ENCODE results near the gene RIPOR3.
A peak's percentile ranks its signal among the peaks of the same experiment; 100 is the strongest.
"Not testable (repeated sequence)": the region's sequence is repeated elsewhere in the genome, so short reads cannot be mapped to it uniquely, and the experiment has no call there.

RIPOR3 gene

GRCh38 chr20:50676858-50677257, 14.5 kb downstream of the RIPOR3 start:
- DNase-seq = no peak

GRCh38 chr20:50676377-50676731, 15.0 kb downstream of the RIPOR3 start:
- not testable (repeated sequence) for DNase-seq

GRCh38 chr20:50675671-50676376, 15.5 kb downstream of the RIPOR3 start:
- DNase-seq = no peak

- no peak for DNase-seq
These were observed 17.1 kb downstream of the RIPOR3 start for GRCh38 chr20:50674138-50674825.

- no peak for DNase-seq
These were observed 17.7 kb downstream of the RIPOR3 start for GRCh38 chr20:50673466-50674137.

GRCh38 chr20:50673146-50673465, 18.2 kb downstream of the RIPOR3 start:
- DNase-seq = no peak

GRCh38 chr20:50672400-50673145, 18.8 kb downstream of the RIPOR3 start:
- DNase-seq = no peak

- DNase-seq = no peak
These were observed 19.7 kb downstream of the RIPOR3 start for GRCh38 chr20:50671626-50672025.

- DNase-seq = not testable (repeated sequence)
These were observed 20.3 kb downstream of the RIPOR3 start for GRCh38 chr20:50671010-50671409.

GRCh38 chr20:50670126-50670862, 21.0 kb downstream of the RIPOR3 start:
- peak; percentile 52 for DNase-seq

GRCh38 chr20:50668798-50669197, 22.5 kb downstream of the RIPOR3 start:
- no peak for DNase-seq

- DNase-seq = no peak
These were observed 23.0 kb downstream of the RIPOR3 start for GRCh38 chr20:50668326-50668725.

GRCh38 chr20:50666709-50667298, 24.5 kb downstream of the RIPOR3 start:
- no peak for DNase-seq

- DNase-seq = no peak
These were observed 27.1 kb downstream of the RIPOR3 start for GRCh38 chr20:50664254-50664653.

GRCh38 chr20:50663095-50663821, 28.1 kb downstream of the RIPOR3 start:
- no peak for DNase-seq

GRCh38 chr20:50659975-50660670, 31.2 kb downstream of the RIPOR3 start:
- no peak for DNase-seq

GRCh38 chr20:50658804-50659380, 32.5 kb downstream of the RIPOR3 start:
- no peak for DNase-seq

GRCh38 chr20:50655311-50655880, 35.9 kb downstream of the RIPOR3 start:
- DNase-seq = no peak

GRCh38 chr20:50654904-50655303, 36.4 kb downstream of the RIPOR3 start:
- no peak for DNase-seq

- DNase-seq = no peak
These were observed 38.5 kb downstream of the RIPOR3 start for GRCh38 chr20:50652702-50653294.
